CD14-positive monocyte (primary cell): ENCODE results near the gene CACHD1. TPM values are rescaled to one million over a fixed set of nuclear protein-coding genes. Genes with fewer than 3 reads are reported as not detected.

Experiments
- DNase-seq, 3 donors: peaks; one replicate each; pipeline ENCODE4 v3.0.0-alpha.2; 2011 to 2022
- H2AFZ ChIP-seq: 2 replicates; pipeline ENCODE4 v1.6.0; 2012; ENCODE audit warnings: mild to moderate bottlenecking, low read depth, low read length, inconsistent platforms; ENCODE audit not compliant: insufficient read depth, poor library complexity, severe bottlenecking
- H3K27ac ChIP-seq, 2 donors: 1 replicate in 1 of 2; 2 replicates in 1 of 2; pipeline ENCODE4 v1.5.1; 2012 to 2013; ENCODE audit warnings: low read length in 2 of 2, control low read depth in 1 of 2, inconsistent platforms in 1 of 2, low read depth in 1 of 2, mild to moderate bottlenecking in 1 of 2
- H3K27me3 ChIP-seq, 2 donors: one replicate each; pipeline versions ENCODE4 v1.6.0 to v1.6.1; 2011 to 2013; ENCODE audit warnings: low read length in 2 of 2; ENCODE audit not compliant: control insufficient read depth in 2 of 2, insufficient read depth in 2 of 2
- H3K36me3 ChIP-seq, 2 donors: replicated peaks in 1 of 2; 1 replicate in 1 of 2; 2 replicates in 1 of 2; pipeline versions ENCODE4 v1.5.1 to v1.6.1; 2012 to 2013; ENCODE audit warnings: low read length in 2 of 2, control low read depth in 1 of 2, inconsistent platforms in 1 of 2, mild to moderate bottlenecking in 1 of 2; ENCODE audit not compliant: insufficient read depth in 2 of 2, control insufficient read depth in 1 of 2
- H3K4me1 ChIP-seq, 2 donors: 1 replicate in 1 of 2; 2 replicates in 1 of 2; pipeline versions ENCODE4 v1.5.1 to v1.6.1; 2012 to 2013; ENCODE audit warnings: low read length in 2 of 2, control low read depth in 1 of 2, inconsistent platforms in 1 of 2, mild to moderate bottlenecking in 1 of 2, moderate library complexity in 1 of 2; ENCODE audit not compliant: insufficient read depth in 2 of 2, control insufficient read depth in 1 of 2
- H3K4me2 ChIP-seq: replicated peaks from 2 replicates; pipeline ENCODE3; 2012; ENCODE audit warnings: low read length, moderate library complexity, mild to moderate bottlenecking; ENCODE audit not compliant: poor library complexity, severe bottlenecking; ENCODE audit errors: extremely low read depth
- H3K4me3 ChIP-seq, 3 experiments: fragments of 200-600 bp in 1 of 3; sonication (generic) in 1 of 3; replicated peaks in 1 of 3; 1 replicate in 2 of 3; 2 replicates in 1 of 3; pipeline ENCODE4 v1.5.1; 2011 to 2013; ENCODE audit warnings: low read length in 3 of 3, mild to moderate bottlenecking in 3 of 3, control low read depth in 2 of 3, low read depth in 2 of 3, inconsistent platforms in 1 of 3, moderate library complexity in 1 of 3
- H3K79me2 ChIP-seq: 2 replicates; pipeline ENCODE4 v1.6.0; 2012; ENCODE audit warnings: mild to moderate bottlenecking, control low read depth, inconsistent platforms, low read length, moderate library complexity; ENCODE audit not compliant: insufficient read depth
- H3K9ac ChIP-seq: 2 replicates; pipeline ENCODE4 v1.6.0; 2017; ENCODE audit warnings: low read length, mild to moderate bottlenecking; ENCODE audit not compliant: insufficient read depth, poor library complexity, severe bottlenecking
- H3K9me3 ChIP-seq, 2 donors: replicated peaks in 1 of 2; 1 replicate in 1 of 2; 2 replicates in 1 of 2; pipeline versions ENCODE4 v1.5.1 to v1.6.1; 2012 to 2013; ENCODE audit warnings: low read length in 2 of 2, control low read depth in 1 of 2; ENCODE audit not compliant: control insufficient read depth in 1 of 2, insufficient read depth in 1 of 2
- H4K20me1 ChIP-seq: 2 replicates; pipeline ENCODE4 v1.6.0; 2012; ENCODE audit warnings: mild to moderate bottlenecking, low read length, control low read depth, moderate library complexity; ENCODE audit not compliant: insufficient read depth
- H3K27ac Mint-ChIP-seq, 7 donors: one replicate each; pipeline ENCODE4 v1.8.0; 2020; ENCODE audit warnings: mild to moderate bottlenecking in 7 of 7, mixed read lengths in 7 of 7, moderate library complexity in 6 of 7, inconsistent platforms in 2 of 7
- H3K27me3 Mint-ChIP-seq, 3 donors: one replicate each; pipeline ENCODE4 v1.8.0; 2021 to 2022; ENCODE audit warnings: low read depth in 3 of 3, mild to moderate bottlenecking in 3 of 3, mixed read lengths in 3 of 3, moderate library complexity in 3 of 3, inconsistent platforms in 1 of 3
- H3K36me3 Mint-ChIP-seq, 2 donors: one replicate each; pipeline ENCODE4 v1.8.0; 2020; ENCODE audit warnings: mixed read lengths in 2 of 2, inconsistent platforms in 1 of 2, mild to moderate bottlenecking in 1 of 2
- H3K4me1 Mint-ChIP-seq: one replicate; pipeline ENCODE4 v1.8.0; 2020; ENCODE audit warnings: mild to moderate bottlenecking, mixed read lengths
- H3K4me3 Mint-ChIP-seq, 2 donors: one replicate each; pipeline ENCODE4 v1.8.0; 2020; ENCODE audit warnings: mild to moderate bottlenecking in 2 of 2, mixed read lengths in 2 of 2, moderate library complexity in 1 of 2
- H3K9me3 Mint-ChIP-seq, 7 donors: one replicate each; pipeline ENCODE4 v1.8.0; 2020 to 2022; ENCODE audit warnings: mixed read lengths in 7 of 7, mild to moderate bottlenecking in 6 of 7, moderate library complexity in 6 of 7, inconsistent platforms in 2 of 7
- CTCF ChIP-seq: fragments of 200-600 bp; IDR thresholded peaks from one replicate; pipeline ENCODE4 v1.8.0; 2022; ENCODE audit warnings: antibody characterized with exemption, mild to moderate bottlenecking
- WGBS: methylation state at CpG from one replicate; pipeline ENCODE4 v1.1.5; 2013; ENCODE audit warnings: missing lambda C conversion rate; ENCODE audit not compliant: insufficient coverage; 5-methylcytosine and 5-hydroxymethylcytosine counted together
- intact Hi-C, 2 donors: fragments of 100-400 bp; cut with micrococcal nuclease; formaldehyde crosslinking; loops; one replicate each; pipeline versions ENCODE4 v1.15.0 to v1.15.1; 2023
- polyA plus RNA-seq, 3 donors: library from polyadenylated mRNA; depleted of rRNA in 1 of 3; unstranded in 2 of 3; stranded (reverse) in 1 of 3; fragments of 300-500 nt in 2 of 3; fragments of >200 nt in 1 of 3; fragmentation: Illumina TruSeq in 2 of 3; gene quantifications; 1 replicate in 2 of 3; 2 replicates in 1 of 3; pipeline ENCODE4 v1.2.3, GENCODE V29; 2012 to 2021

The CACHD1 gene
- polyA plus RNA-seq, 3 donors = 0.12 TPM; not detected in 2

- no peak overlapping the region for H3K9ac ChIP-seq
- Mint-ChIP-seq H3K9me3 (no peaks in the 10 kb centered on the region), H3K36me3 (no peaks in the 10 kb centered on the region), H3K4me1 (no peaks in the 10 kb centered on the region), H3K27ac (peak overlapping the region in 1 of 7 donors; percentile 18), H3K27me3 (peaks cover 0 to 1% (median 0%) of the 10 kb centered on the region in 3 donors), H3K4me3 (no peak overlapping the region)
- H3K4me1 ChIP-seq = no peaks in the 10 kb centered on the region
- no CpG with 5 or more reads among the region's 4 CpGs for WGBS
- H2AFZ ChIP-seq = no peak overlapping the region
- intact Hi-C loops = no loop called here
- H3K9me3 ChIP-seq = no peaks in the 10 kb centered on the region
- H3K4me2 ChIP-seq = no peak overlapping the region
- no peak overlapping the region for H3K27ac ChIP-seq
- H3K36me3 ChIP-seq = no peaks in the 10 kb centered on the region
- no peak overlapping the region for H3K4me3 ChIP-seq
- no peak for TF ChIP-seq CTCF
- H3K79me2 ChIP-seq = no peaks in the 10 kb centered on the region
- no peaks in the 10 kb centered on the region for H4K20me1 ChIP-seq
- no peaks in the 10 kb centered on the region for H3K27me3 ChIP-seq
- no peak for DNase-seq
Measured at GRCh38 chr1:64550946-64551605, 81.1 kb downstream of the CACHD1 start.

DNA sequence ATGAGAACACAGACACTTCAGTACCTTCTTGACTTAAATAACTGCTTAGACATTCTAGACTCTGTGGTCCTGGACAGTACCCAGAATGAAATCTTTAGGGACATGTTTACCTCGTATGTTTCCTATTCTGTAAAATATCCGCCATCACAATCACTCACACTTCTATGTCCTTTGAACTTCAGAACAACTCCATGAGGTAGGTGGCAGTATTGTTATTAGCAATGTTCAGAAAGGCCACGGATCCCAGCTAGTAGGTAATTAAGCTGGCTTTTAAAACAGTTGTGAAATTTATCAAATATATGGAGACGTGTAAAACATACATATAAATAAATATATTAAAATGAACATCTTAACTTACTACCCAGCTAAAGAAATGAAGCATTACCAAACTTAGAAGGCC is 83.4 kb downstream of the CACHD1 start:
- H3K4me3 Mint-ChIP-seq = no peak overlapping the region
- Histone ChIP-seq H3K27me3 (no peaks in the 10 kb centered on the region), H3K4me3 (no peak overlapping the region), H3K4me2 (no peak overlapping the region), H3K9ac (no peak overlapping the region), H3K79me2 (no peaks in the 10 kb centered on the region), H3K4me1 (no peaks in the 10 kb centered on the region), H3K27ac (no peak overlapping the region), H3K9me3 (no peaks in the 10 kb centered on the region), H4K20me1 (no peaks in the 10 kb centered on the region), H3K36me3 (no peaks in the 10 kb centered on the region), H2AFZ (no peak overlapping the region)
- no peak for DNase-seq
- no peaks in the 10 kb centered on the region for H3K4me1 Mint-ChIP-seq
- TF ChIP-seq CTCF = no peak
- no peaks in the 10 kb centered on the region for H3K36me3 Mint-ChIP-seq
- no CpG with 5 or more reads among the region's 4 CpGs for WGBS
- intact Hi-C loops = no loop called here
- H3K27me3 Mint-ChIP-seq = no peaks in the 10 kb centered on the region
- H3K9me3 Mint-ChIP-seq = peaks cover 0 to 6% (median 0%) of the 10 kb centered on the region in 7 donors
- H3K27ac Mint-ChIP-seq = no peak overlapping the region
